A549 (cell line): ENCODE measurements around the gene ASB1. TPM values are rescaled to one million over a fixed set of nuclear protein-coding genes. Genes with fewer than 3 reads are reported as not detected.

Experiments used
- ATAC-seq, 2 experiments: fragments of 200-7000 bp in 1 of 2; fragments of >200 bp in 1 of 2; cut with Nextera tagmentation in 1 of 2; cut with Tn5 transposase in 1 of 2; 3 replicates each; pipeline versions ENCODE4 v1.8.0 to v1.9.1; 2018 to 2020; ENCODE audit warnings: mild to moderate bottlenecking in 1 of 2, moderate library complexity in 1 of 2
- CTCF ChIA-PET: fragments of 300-600 bp; sonication (Branson Sonifier 250); formaldehyde crosslinking; extraction: SDS; loops from one replicate; lab custom pipeline; 2021; ENCODE audit warnings: antibody characterized with exemption, inconsistent platforms; lab: Yijun Ruan, JAX
- POLR2A ChIA-PET: fragments of 350-600 bp; formaldehyde crosslinking; extraction: SDS; loops from one replicate; lab custom pipeline; 2021; ENCODE audit warnings: antibody characterized with exemption, inconsistent platforms; lab: Yijun Ruan, JAX
- DNase-seq, 2 experiments: peaks; one replicate each; pipeline versions ENCODE4 v3.0.0 to v3.0.0-alpha.2; 2011 to 2016; ENCODE audit warnings: low read depth in 1 of 2, low spot score in 1 of 2
- FAIRE-seq: peaks from 2 replicates; lab custom pipeline; 2011; peaks lifted over from hg19 to GRCh38; lab: Jason Lieb, UNC
- H3K27ac ChIP-seq, 2 experiments: fragments of >200 bp; sonication (Bioruptor Twin); formaldehyde crosslinking; 3 replicates each; pipeline ENCODE4 v1.5.1; 2016 to 2017
- H3K4me1 ChIP-seq: fragments of >200 bp; sonication (Bioruptor Twin); formaldehyde crosslinking; 3 replicates; pipeline ENCODE4 v1.6.1; 2016
- H3K4me2 ChIP-seq: fragments of >200 bp; sonication (Bioruptor Twin); formaldehyde crosslinking; 3 replicates; pipeline ENCODE4 v1.6.1; 2016
- H3K4me3 ChIP-seq: fragments of >200 bp; sonication (Bioruptor Twin); formaldehyde crosslinking; 3 replicates; pipeline ENCODE4 v1.5.1; 2016
- H3K9me3 ChIP-seq: fragments of >200 bp; sonication (Bioruptor Twin); formaldehyde crosslinking; 3 replicates; pipeline ENCODE4 v1.6.1; 2016
- BCL3 ChIP-seq: fragments of >200 bp; sonication (Bioruptor Twin); formaldehyde crosslinking; IDR thresholded peaks from 3 replicates; pipeline ENCODE4 v1.6.1; 2016
- CBX8 ChIP-seq: fragments of 200-600 bp; sonication (generic); IDR thresholded peaks from 2 replicates; pipeline ENCODE4 v1.6.1; 2016
- E2F6 ChIP-seq: IDR thresholded peaks from 2 replicates; pipeline ENCODE4 v1.6.1; 2012; ENCODE audit warnings: low read depth, borderline replicate concordance
- EHF ChIP-seq: fragments of 250-450 bp; sonication (Bioruptor Pico); IDR thresholded peaks from 2 replicates; pipeline ENCODE4 v1.5.0; 2020; ENCODE audit warnings: mild to moderate bottlenecking
- EHMT2 ChIP-seq: fragments of 200-600 bp; sonication (generic); IDR thresholded peaks from 2 replicates; pipeline ENCODE4 v1.6.1; 2016; ENCODE audit warnings: antibody characterized with exemption, low read depth, mild to moderate bottlenecking, moderate library complexity
- ELK1 ChIP-seq: fragments of 150-350 bp; IDR thresholded peaks from 2 replicates; pipeline ENCODE4 v1.6.1; 2014; ENCODE audit warnings: low read depth, mild to moderate bottlenecking, low read length
- FOSB ChIP-seq: fragments of 250-450 bp; sonication (Bioruptor Pico); IDR thresholded peaks from 2 replicates; pipeline ENCODE4 v1.5.0; 2020; ENCODE audit warnings: mild to moderate bottlenecking, moderate library complexity
- FOSL2 ChIP-seq, 2 experiments: fragments of 450-650 bp in 1 of 2; fragments of >200 bp in 1 of 2; sonication (Bioruptor Twin) in 1 of 2; formaldehyde crosslinking; IDR thresholded peaks; 2 replicates each; pipeline versions ENCODE4 v1.5.0 to v1.6.1; 2016 to 2020; ENCODE audit warnings: mild to moderate bottlenecking in 1 of 2, moderate library complexity in 1 of 2
- FOXS1 ChIP-seq: fragments of 250-450 bp; sonication (Bioruptor Pico); IDR thresholded peaks from 2 replicates; pipeline ENCODE4 v1.5.0; 2020; ENCODE audit warnings: mild to moderate bottlenecking, moderate library complexity
- HDAC2 ChIP-seq: fragments of 200-600 bp; sonication (generic); IDR thresholded peaks from 2 replicates; pipeline ENCODE4 v1.6.1; 2016
- HEYL ChIP-seq: fragments of 250-450 bp; sonication (Bioruptor Pico); IDR thresholded peaks from 2 replicates; pipeline ENCODE4 v1.8.0; 2021; ENCODE audit warnings: mild to moderate bottlenecking, moderate library complexity
- HMGXB4 ChIP-seq: fragments of 250-450 bp; sonication (Bioruptor Pico); IDR thresholded peaks from 2 replicates; pipeline ENCODE4 v1.5.0; 2021; ENCODE audit warnings: mild to moderate bottlenecking, moderate library complexity, borderline replicate concordance
- HOXB13 ChIP-seq: fragments of 250-450 bp; sonication (Bioruptor Pico); IDR thresholded peaks from 2 replicates; pipeline ENCODE4 v1.5.0; 2020; ENCODE audit warnings: low read depth, mild to moderate bottlenecking, moderate library complexity
- HOXB5 ChIP-seq: fragments of 250-450 bp; sonication (Bioruptor Pico); IDR thresholded peaks from 2 replicates; pipeline ENCODE4 v1.5.0; 2020; ENCODE audit warnings: mild to moderate bottlenecking, moderate library complexity
- JUNB ChIP-seq: fragments of >200 bp; sonication (Bioruptor Twin); formaldehyde crosslinking; IDR thresholded peaks from 2 replicates; pipeline ENCODE4 v1.6.1; 2016
- KDM5A ChIP-seq: fragments of 200-600 bp; sonication (generic); IDR thresholded peaks from 2 replicates; pipeline ENCODE4 v1.6.1; 2016; ENCODE audit warnings: antibody characterized with exemption, mild to moderate bottlenecking
- MAFK ChIP-seq: fragments of 450-650 bp; IDR thresholded peaks from 2 replicates; pipeline ENCODE4 v1.6.1; 2014; ENCODE audit not compliant: partially characterized antibody
- MAX ChIP-seq: IDR thresholded peaks from 2 replicates; pipeline ENCODE4 v1.6.1; 2012
- MAZ ChIP-seq: fragments of 150-350 bp; IDR thresholded peaks from 2 replicates; pipeline ENCODE4 v1.6.1; 2014; ENCODE audit warnings: antibody characterized with exemption, low read depth, low read length, borderline replicate concordance
- MYC ChIP-seq: IDR thresholded peaks from 2 replicates; pipeline ENCODE4 v1.6.1; 2012; ENCODE audit warnings: mild to moderate bottlenecking, inconsistent platforms, low read length, improper control_type of control experiment, borderline replicate concordance
- NFE2L2 ChIP-seq: fragments of 150-350 bp; conservative IDR thresholded peaks from 2 replicates; pipeline ENCODE4 v1.6.1; 2014; ENCODE audit warnings: low read length
- NPAS2 ChIP-seq: fragments of 250-450 bp; sonication (Bioruptor Pico); IDR thresholded peaks from 2 replicates; pipeline ENCODE4 v1.8.0; 2022; ENCODE audit warnings: mild to moderate bottlenecking, moderate library complexity, borderline replicate concordance
- NR3C1 ChIP-seq: fragments of >200 bp; sonication (Bioruptor Twin); formaldehyde crosslinking; IDR thresholded peaks from 3 replicates; pipeline ENCODE4 v1.6.1; 2017
- PBX3 ChIP-seq: IDR thresholded peaks from 2 replicates; pipeline ENCODE4 v1.6.1; 2012
- PHF8 ChIP-seq: fragments of 200-600 bp; sonication (generic); IDR thresholded peaks from 2 replicates; pipeline ENCODE4 v1.6.1; 2016; ENCODE audit warnings: low read depth, mild to moderate bottlenecking, antibody characterized with exemption, moderate library complexity, borderline replicate concordance
- POLR2A ChIP-seq: IDR thresholded peaks from 2 replicates; pipeline ENCODE4 v1.6.1; 2012; ENCODE audit warnings: mild to moderate bottlenecking, low read length
- RARB ChIP-seq: fragments of 250-450 bp; sonication (Bioruptor Pico); IDR thresholded peaks from 2 replicates; pipeline ENCODE4 v1.8.0; 2021; ENCODE audit warnings: mild to moderate bottlenecking, moderate library complexity
- RFX5 ChIP-seq: fragments of 450-650 bp; IDR thresholded peaks from 2 replicates; pipeline ENCODE4 v1.7.1; 2014; ENCODE audit warnings: antibody characterized with exemption, mild to moderate bottlenecking, moderate library complexity
- RNF2 ChIP-seq: fragments of 200-600 bp; sonication (generic); IDR thresholded peaks from 2 replicates; pipeline ENCODE4 v1.6.1; 2016; ENCODE audit warnings: low read depth, mild to moderate bottlenecking, antibody characterized with exemption, moderate library complexity, borderline replicate concordance
- SMC3 ChIP-seq: fragments of >200 bp; sonication (Bioruptor Twin); formaldehyde crosslinking; IDR thresholded peaks from 3 replicates; pipeline ENCODE4 v1.6.1; 2018; ENCODE audit warnings: inconsistent platforms
- SREBF2 ChIP-seq: fragments of 450-650 bp; IDR thresholded peaks from 2 replicates; pipeline ENCODE4 v1.6.1; 2014; ENCODE audit warnings: mild to moderate bottlenecking, moderate library complexity
- TP53 ChIP-seq: fragments of 250-450 bp; sonication (Bioruptor Pico); IDR thresholded peaks from 2 replicates; pipeline ENCODE4 v1.5.0; 2021; ENCODE audit warnings: mild to moderate bottlenecking, moderate library complexity
- ZSCAN20 ChIP-seq: fragments of 250-450 bp; sonication (Bioruptor Pico); IDR thresholded peaks from 2 replicates; pipeline ENCODE4 v1.8.0; 2022; ENCODE audit warnings: mild to moderate bottlenecking, moderate library complexity
- WGBS: methylation state at CpG from one replicate; pipeline ENCODE4 v1.1.6; 2017; ENCODE audit errors: missing lambda C conversion rate; 5-methylcytosine and 5-hydroxymethylcytosine counted together
- polyA plus RNA-seq, 4 experiments: library from polyadenylated mRNA; depleted of rRNA in 3 of 4; stranded (reverse); fragments of >200 nt; fragmentation: RNase III in 1 of 4; extraction: RNeasy Plus Mini Kit Qiagen cat#74134 plus additional on column Dnase treatment in 1 of 4; gene quantifications; 2 replicates in 3 of 4; 3 replicates in 1 of 4; pipeline ENCODE4 v1.2.3, GENCODE V29; 2011 to 2017

The ASB1 gene
- polyA plus RNA-seq, 2 of the 4 experiments (the other 2 are of a cell fraction), result 24.6 to 42.7 TPM

GRCh38 chr2:238498188-238498587, 71.5 kb downstream of the ASB1 start:
- Histone ChIP-seq H3K27ac (no peak overlapping the region), H3K4me3 (no peak overlapping the region)
- no peak for ATAC-seq
- no peak for TF ChIP-seq ELK1
- TF ChIP-seq FOSB (CRISPR knock-in tag), result no peak
- TF ChIP-seq E2F6, result no peak
- no peak for TF ChIP-seq FOXS1 (CRISPR knock-in tag)
- TF ChIP-seq CBX8, result no peak
- no peak for TF ChIP-seq PHF8
- TF ChIP-seq BCL3, result no peak
- TF ChIP-seq MAX, result no peak
- no peak for TF ChIP-seq EHF
- no peak for TF ChIP-seq MYC
- no peak for TF ChIP-seq MAFK
- no peak for TF ChIP-seq FOSL2 (IDR thresholded peaks at IDR 0.05)
- TF ChIP-seq FOSL2 (CRISPR knock-in tag; IDR thresholded peaks at IDR 0.05), result no peak
- TF ChIP-seq KDM5A, result no peak
- TF ChIP-seq HDAC2, result no peak
- TF ChIP-seq RARB (CRISPR knock-in tag), result no peak
- TF ChIP-seq MAZ, result no peak
- no peak for TF ChIP-seq SREBF2
- no peak for TF ChIP-seq PBX3
- no peak for TF ChIP-seq HOXB5 (CRISPR knock-in tag)
- TF ChIP-seq, all 56 proteins: peak for 0
- FAIRE-seq (no peak), DNase-seq (no peak)
- H3K9me3 ChIP-seq, result no peaks in the 10 kb centered on the region
- ChIA-PET CTCF (interaction anchor here (1.1 kb wide), 2 partner anchors 31 to 287 kb away, joined by 3 read pairs; no protein-coding TSS in a partner anchor), POLR2A (no interaction called here)
- WGBS, result 74% methylated on average over 7 of the region's 8 CpGs
- no peak overlapping the region for H3K4me2 ChIP-seq
- H3K4me1 ChIP-seq, result no peaks in the 10 kb centered on the region

GRCh38 chr2:238498691-238499295, 72.1 kb downstream of the ASB1 start:
- POLR2A ChIA-PET, result no interaction called here
- TF ChIP-seq EHF (no peak), TP53 (no peak), HOXB13 (no peak), NFE2L2 (no peak), RNF2 (no peak), POLR2A (no peak), NR3C1 (no peak), JUNB (no peak), EHMT2 (no peak), KDM5A (no peak), RFX5 (no peak), SMC3 (no peak), HEYL (CRISPR knock-in tag) (no peak), NPAS2 (CRISPR knock-in tag) (no peak), ZSCAN20 (no peak), FOSB (CRISPR knock-in tag) (no peak), SREBF2 (no peak), HMGXB4 (CRISPR knock-in tag) (no peak)
- Histone ChIP-seq H3K27ac (no peak overlapping the region), H3K9me3 (no peaks in the 10 kb centered on the region), H3K4me2 (no peak overlapping the region), H3K4me1 (no peaks in the 10 kb centered on the region), H3K4me3 (no peak overlapping the region)
- WGBS, result 83% methylated on average over 13 of the region's 17 CpGs
- DNase-seq (no peak), ATAC-seq (no peak), FAIRE-seq (no peak)
- CTCF ChIA-PET, result interaction anchor here (1.1 kb wide), 2 partner anchors 30 to 287 kb away, joined by 3 read pairs; no protein-coding TSS in a partner anchor
